ENCODE measurements around the gene WNK3. TPM values are rescaled to one million over a fixed set of nuclear protein-coding genes. Genes with fewer than 3 reads are reported as not detected.
"Not testable (repeated sequence)": the region's sequence is repeated elsewhere in the genome, so short reads cannot be mapped to it uniquely, and the experiment has no call there.

The WNK3 gene
- total and polyA plus RNA-seq, 10 of the 15 experiments (the other 5 are each of a cell fraction or from before 2014, with no cell fraction given): 0.02 to 0.15 (median 0.03) TPM; not detected in 1

DNA sequence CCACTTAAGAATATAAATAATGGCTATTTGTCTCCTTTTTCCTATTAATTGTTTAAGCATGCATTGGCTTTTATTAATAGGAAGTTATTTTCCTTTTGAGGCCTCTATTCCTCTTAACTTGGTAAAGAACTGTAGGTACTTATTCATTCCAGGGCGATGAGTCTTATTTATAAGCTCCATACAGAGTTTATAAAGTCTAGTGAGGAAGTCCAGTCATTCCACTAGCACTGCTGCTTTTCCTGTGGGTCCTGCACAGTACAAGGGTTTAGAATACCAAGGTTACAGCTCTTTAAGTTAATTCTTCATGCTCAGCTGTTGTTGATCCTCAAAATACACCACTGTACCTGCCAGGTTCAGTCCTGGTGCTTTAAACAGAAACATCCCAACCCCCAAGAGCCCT, 28.5 kb upstream of the WNK3 start:
- H3K36me3 ChIP-seq (ENCODE audit: control insufficient read depth in 2 of 2, insufficient read depth in 2 of 2, low read length in 1 of 2): no peaks in the 10 kb centered on the region
- H3K4me1 ChIP-seq (ENCODE audit: control insufficient read depth, insufficient read depth, low read length): no peaks in the 10 kb centered on the region
- no peaks in the 10 kb centered on the region for H3K79me2 ChIP-seq (ENCODE audit: control insufficient read depth, insufficient read depth, low read length)
- ChIA-PET CTCF (no interaction called here), RAD21 (ENCODE audit: unreplicated experiment) (no interaction called here), SMC1A (ENCODE audit: uncharacterized antibody, unreplicated experiment) (interaction anchor here (0.7 kb wide), 1 partner anchor 10 kb away, joined by 3 read pairs; no protein-coding TSS in a partner anchor), POLR2A (interaction anchor here (0.7 kb wide), 1 partner anchor 644 kb away, joined by 3 read pairs; no protein-coding TSS in a partner anchor)
- no peaks in the 10 kb centered on the region for H4K20me1 ChIP-seq (ENCODE audit: control insufficient read depth, insufficient read depth)
- TF ChIP-seq POLR2A (IDR thresholded peaks at IDR 0.05; ENCODE audit: low read depth, low read length) (no peak), IKZF1 (conservative IDR thresholded peaks at IDR 0.05) (no peak), EP300 (IDR thresholded peaks at IDR 0.05; ENCODE audit: borderline replicate concordance in 1 of 2, control insufficient read depth in 1 of 2, low read depth in 2 of 2, low read length in 2 of 2) (no peak)
- ATAC-seq (no peak), DNase-seq (ENCODE audit: low read depth, low spot score) (no peak), FAIRE-seq (no peak)
- 0% methylated on average over 1 of the region's 1 CpG for WGBS (ENCODE audit: insufficient coverage, insufficient replicate concordance, low lambda C conversion rate, missing lambda C conversion rate)
- no peaks in the 10 kb centered on the region for H3K27me3 ChIP-seq (replicated peaks in 1 of 2; ENCODE audit: control insufficient read depth in 2 of 2, insufficient read depth in 2 of 2, low read length in 1 of 2)
- H3K27ac ChIP-seq (ENCODE audit: control insufficient read depth, insufficient read depth): no peak overlapping the region
- no peak overlapping the region for H2AFZ ChIP-seq (ENCODE audit: control insufficient read depth, low read depth, low read length)
- no peak overlapping the region for H3K4me2 ChIP-seq (ENCODE audit: control insufficient read depth, insufficient read depth)
- in situ Hi-C loops (cut with MboI): no loop called here
- no peaks in the 10 kb centered on the region for H3K9me3 ChIP-seq (replicated peaks; ENCODE audit: control insufficient read depth, insufficient read depth, low read length)
- BruUV-seq (replicated peaks): no TSS peak
- intact Hi-C loops (cut with micrococcal nuclease; ENCODE audit: unreplicated experiment): no loop called here
- no peak overlapping the region for H3K9ac ChIP-seq (ENCODE audit: control insufficient read depth, insufficient read depth, low read length)
- no peak overlapping the region for H3K4me3 ChIP-seq

DNA sequence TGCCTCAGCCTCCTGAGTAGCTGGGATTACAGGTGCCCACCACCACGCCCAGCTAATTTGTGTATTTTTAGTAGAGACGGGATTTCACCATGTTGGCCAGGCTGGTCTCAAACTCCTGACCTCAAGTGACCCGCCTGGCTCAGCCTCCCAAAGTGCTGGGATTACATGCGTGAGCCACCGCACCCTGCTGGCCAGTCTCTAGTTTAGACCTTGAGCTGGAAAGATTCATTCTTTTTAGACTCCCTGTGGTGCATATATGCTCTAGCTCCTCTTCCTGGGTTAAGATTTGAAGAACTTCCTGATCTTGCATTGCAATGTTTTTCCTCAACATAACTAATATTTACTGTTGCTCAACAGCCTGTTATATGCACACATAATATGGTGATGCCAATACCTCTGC, 26.8 kb upstream of the WNK3 start:
- WGBS (ENCODE audit: insufficient coverage, insufficient replicate concordance, low lambda C conversion rate, missing lambda C conversion rate): 49% methylated on average over 5 of the region's 5 CpGs

More for the DNA sequence above, 26.8 kb upstream of the WNK3 start:
- H4K20me1 ChIP-seq (ENCODE audit: control insufficient read depth, insufficient read depth); FAIRE-seq; CTCF ChIA-PET; H3K4me3 ChIP-seq; H3K27ac ChIP-seq (ENCODE audit: control insufficient read depth, insufficient read depth); BruUV-seq (replicated peaks); DNase-seq (ENCODE audit: low read depth, low spot score); H3K4me2 ChIP-seq (ENCODE audit: control insufficient read depth, insufficient read depth); in situ Hi-C loops (cut with MboI); H3K9ac ChIP-seq (ENCODE audit: control insufficient read depth, insufficient read depth, low read length); H3K9me3 ChIP-seq (replicated peaks; ENCODE audit: control insufficient read depth, insufficient read depth, low read length); ATAC-seq; H2AFZ ChIP-seq (ENCODE audit: control insufficient read depth, low read depth, low read length); RAD21 ChIA-PET (ENCODE audit: unreplicated experiment); H3K27me3 ChIP-seq (replicated peaks in 1 of 2; ENCODE audit: control insufficient read depth in 2 of 2, insufficient read depth in 2 of 2, low read length in 1 of 2); POLR2A ChIA-PET; intact Hi-C loops (cut with micrococcal nuclease; ENCODE audit: unreplicated experiment); H3K36me3 ChIP-seq (ENCODE audit: control insufficient read depth in 2 of 2, insufficient read depth in 2 of 2, low read length in 1 of 2); H3K4me1 ChIP-seq (ENCODE audit: control insufficient read depth, insufficient read depth, low read length); SMC1A ChIA-PET (ENCODE audit: uncharacterized antibody, unreplicated experiment); H3K79me2 ChIP-seq (ENCODE audit: control insufficient read depth, insufficient read depth, low read length): not testable (repeated sequence)

Measured in GM12878 (cell line).